Measurements from ENCODE around the gene SLC25A12.
"Not testable (repeated sequence)": the region's sequence is repeated elsewhere in the genome, so short reads cannot be mapped to it uniquely, and the experiment has no call there.

Gene SLC25A12

GRCh38 chr2:171788316-171788993 lies 105.6 kb downstream of the SLC25A12 start:
- DNase-seq: no peak

GRCh38 chr2:171787333-171788072 lies 106.5 kb downstream of the SLC25A12 start:
- no peak for DNase-seq

DNA sequence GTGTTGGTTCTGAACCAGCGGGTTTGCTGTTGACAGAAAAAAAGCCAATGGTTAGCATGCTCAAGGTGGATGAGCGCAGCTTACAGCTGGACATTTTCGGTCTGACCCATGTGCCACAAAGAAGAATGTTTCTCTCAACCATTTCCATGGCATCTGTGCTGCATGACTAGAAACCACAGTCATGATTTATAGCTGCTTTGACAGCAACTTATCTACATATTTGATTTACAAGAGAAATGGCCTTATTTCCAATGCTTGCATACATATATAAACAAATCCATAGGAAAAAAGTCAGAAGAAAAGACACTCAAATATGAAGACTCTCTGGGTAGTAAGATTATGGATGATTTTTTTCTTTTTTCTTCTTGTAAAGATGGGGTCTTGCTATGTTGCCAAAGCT lies 108.6 kb downstream of the SLC25A12 start:
- DNase-seq: no peak

GRCh38 chr2:171778515-171778914 lies 115.5 kb downstream of the SLC25A12 start:
- no peak for DNase-seq

GRCh38 chr2:171774581-171774980 lies 119.5 kb downstream of the SLC25A12 start:
- DNase-seq: not testable (repeated sequence)

DNA sequence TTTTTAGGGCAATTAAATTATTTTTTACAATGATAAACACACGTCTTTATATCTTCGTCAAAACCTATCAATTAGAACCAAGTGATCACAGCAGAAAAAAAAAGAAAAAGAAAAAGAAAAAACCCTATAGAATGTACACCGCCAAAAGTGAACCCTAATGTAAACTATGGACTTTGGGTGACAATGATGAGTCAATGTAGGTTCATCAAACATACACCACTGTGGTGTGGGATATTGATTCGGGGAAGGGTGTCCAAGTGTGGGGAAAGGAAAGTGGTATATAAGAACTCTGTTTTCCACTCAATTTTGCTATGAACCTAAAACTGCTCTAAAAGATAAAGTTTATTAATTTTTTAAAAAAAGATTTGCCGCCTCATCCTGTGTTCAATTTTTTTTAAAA lies 121.7 kb downstream of the SLC25A12 start:
- no peak for DNase-seq

DNA sequence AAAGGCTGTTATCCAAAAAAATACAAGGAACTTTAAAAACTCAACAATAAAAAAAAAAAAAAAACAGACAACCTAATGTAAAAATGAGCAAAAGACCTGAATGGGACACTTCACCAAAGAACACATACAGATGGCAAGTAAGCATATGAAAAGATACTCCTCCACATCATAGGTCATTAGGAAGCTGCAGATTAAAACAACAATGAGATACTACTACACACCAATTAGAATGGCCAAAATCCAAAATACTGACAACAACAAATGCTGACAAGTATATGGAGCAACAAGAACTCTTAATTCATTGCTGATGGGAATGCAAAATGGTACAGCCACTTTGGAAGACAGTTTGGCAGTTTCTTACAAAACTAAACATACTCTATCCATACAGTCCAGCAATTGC lies 122.6 kb downstream of the SLC25A12 start:
- no peak for DNase-seq

DNA sequence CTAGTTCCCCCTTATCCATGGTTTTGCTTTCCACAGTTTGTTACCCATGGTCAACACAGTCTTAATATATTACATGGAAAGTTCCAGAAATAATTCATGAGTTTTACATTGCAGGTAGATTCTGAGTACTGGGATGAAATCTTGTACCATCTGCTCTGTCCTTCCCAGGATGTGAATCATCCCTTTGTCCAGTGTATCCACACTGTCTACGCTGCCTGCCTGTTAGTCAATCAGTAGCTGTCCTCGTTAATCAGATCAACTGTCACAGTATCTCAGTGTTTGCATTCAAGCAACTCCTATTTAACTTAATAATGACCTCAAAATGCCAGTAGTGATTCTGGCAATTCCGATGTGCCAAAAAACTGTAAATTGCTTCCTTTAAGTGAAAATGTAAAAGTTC lies 130.4 kb downstream of the SLC25A12 start:
- no peak for DNase-seq

DNA sequence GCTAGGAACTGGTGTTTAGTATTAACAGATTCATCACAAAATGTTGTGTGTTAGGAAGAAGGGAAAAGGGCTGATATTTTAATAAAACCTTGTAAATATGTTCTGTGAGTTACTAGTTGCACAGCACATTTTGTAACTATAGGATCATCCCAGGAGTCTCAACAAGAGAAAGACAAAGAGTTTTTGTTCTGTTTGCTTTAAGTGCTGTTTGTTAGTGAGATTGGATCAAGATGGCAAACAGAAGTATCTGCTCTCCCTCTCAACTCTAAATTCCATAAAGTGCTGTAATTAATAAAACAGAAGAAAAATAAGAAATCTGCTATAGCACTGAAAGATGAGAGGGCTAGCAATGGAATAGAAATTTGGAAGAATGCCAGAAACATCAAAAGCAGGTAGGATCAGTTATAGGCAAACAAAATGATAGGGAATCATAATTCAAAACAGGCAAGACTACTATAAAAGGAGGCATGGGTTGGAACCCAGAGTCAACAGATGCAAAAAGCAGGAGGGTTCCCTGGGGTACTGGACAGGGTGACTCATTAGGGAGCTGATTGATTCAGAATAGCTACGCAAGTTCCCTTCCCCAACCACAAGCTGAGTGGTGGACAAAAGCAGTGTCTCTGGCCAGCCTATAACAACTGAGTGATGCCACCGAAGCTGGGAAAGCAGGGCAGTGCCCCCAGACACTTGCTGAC lies 131.0 kb downstream of the SLC25A12 start:
- DNase-seq: no peak

- not testable (repeated sequence) for DNase-seq
These were observed 132.9 kb downstream of the SLC25A12 start for GRCh38 chr2:171761176-171761575.

GRCh38 chr2:171758762-171759161 lies 135.3 kb downstream of the SLC25A12 start:
- not testable (repeated sequence) for DNase-seq

GRCh38 chr2:171754254-171754939 lies 139.6 kb downstream of the SLC25A12 start:
- DNase-seq: no peak

GRCh38 chr2:171747371-171747770 lies 146.7 kb downstream of the SLC25A12 start:
- no peak for DNase-seq

GRCh38 chr2:171745806-171746205 lies 148.2 kb downstream of the SLC25A12 start:
- DNase-seq: no peak

GRCh38 chr2:171745141-171745540 lies 148.9 kb downstream of the SLC25A12 start:
- DNase-seq: no peak

DNA sequence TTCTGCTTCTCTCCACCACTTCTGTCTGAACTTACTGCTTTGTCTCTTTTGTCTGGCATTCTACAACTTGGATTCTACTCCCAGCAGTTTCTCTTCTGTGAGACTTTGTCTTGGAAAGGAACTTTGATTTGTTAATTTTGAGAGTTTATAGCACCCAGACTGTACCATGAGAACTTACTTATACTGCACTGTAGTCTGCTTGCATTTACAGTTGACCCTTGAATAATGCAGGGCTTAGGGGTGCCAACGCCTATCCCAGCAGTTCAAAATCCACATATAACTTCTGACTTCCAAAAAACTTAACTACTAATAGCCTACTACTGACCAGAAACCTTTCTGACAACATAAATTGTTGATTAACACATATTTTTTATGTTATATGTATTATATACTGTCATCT lies 151.3 kb downstream of the SLC25A12 start:
- no peak for DNase-seq

DNA sequence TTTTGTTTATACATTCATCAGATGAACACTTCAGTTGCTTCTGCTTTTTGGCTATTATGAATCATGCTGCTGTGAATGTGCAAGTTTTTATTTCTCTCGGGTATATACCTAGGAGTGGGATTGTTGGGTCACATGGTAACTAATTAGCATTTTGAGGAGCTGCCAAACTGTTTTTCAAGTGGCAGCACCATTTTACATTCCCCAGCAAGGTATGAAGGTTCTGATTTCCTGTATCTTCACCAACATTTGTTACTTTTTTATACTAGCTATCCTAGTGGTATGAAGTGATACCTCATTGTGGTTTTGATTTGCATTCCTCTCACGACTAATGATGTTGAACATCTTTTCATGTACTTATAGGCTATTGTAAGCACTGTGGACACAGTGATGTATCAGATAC lies 152.9 kb downstream of the SLC25A12 start:
- no peak for DNase-seq

GRCh38 chr2:171735991-171736710 lies 157.9 kb downstream of the SLC25A12 start:
- DNase-seq: no peak

Data from hematopoietic multipotent progenitor cell treated with erythropoietin and hydrocortisone succinate and interleukin-3 and kit ligand, for 6 days (in vitro differentiated cells).